Measurements from ENCODE around the gene UGT1A7.

Gene UGT1A7

DNA sequence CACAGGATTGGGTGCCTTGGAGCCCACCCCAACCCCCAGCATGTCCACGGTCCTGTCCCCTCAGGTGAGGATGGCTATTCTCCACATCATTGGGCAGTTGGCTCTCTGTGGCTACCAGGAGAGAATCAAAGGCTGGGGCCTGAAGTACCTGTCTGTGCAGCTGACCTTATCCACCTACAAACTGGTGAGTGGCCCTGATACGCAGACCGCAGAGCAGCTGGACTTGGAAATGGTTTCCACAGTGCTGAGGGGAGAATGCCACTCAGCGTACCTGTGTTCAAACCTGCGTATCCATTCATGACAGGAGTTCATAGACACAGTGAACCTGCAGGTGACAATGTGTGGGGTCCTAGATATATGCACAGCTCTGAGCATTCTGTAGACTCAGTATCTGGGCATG lies 118.0 kb downstream of the UGT1A7 start:
- H3K27me3 ChIP-seq (ENCODE audit: low read depth, low read length) = no peaks in the 10 kb centered on the region
- no peak overlapping the region for H3K27ac ChIP-seq (ENCODE audit: low read length)
- no peak for TF ChIP-seq EZH2phosphoT487 (IDR thresholded peaks at IDR 0.05; ENCODE audit: low read depth)

DNA sequence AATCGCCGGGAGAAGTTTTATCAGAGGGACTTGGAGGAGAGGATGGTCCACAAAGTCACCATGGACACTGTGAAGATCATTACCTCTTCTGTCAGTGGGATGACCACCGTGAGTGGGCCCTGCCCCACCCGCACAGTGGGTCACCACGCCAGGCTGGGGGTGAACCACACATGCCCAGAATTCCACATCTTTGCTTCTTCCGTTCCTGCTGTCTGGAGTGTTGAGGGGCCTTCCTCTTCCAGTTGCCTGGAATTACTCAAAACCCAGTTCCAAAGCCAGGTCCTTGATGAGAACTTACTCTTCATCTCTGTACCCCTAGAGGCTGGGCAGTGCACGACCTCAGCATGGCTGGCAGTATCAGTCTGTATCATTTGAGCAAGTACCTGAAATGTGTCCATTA lies 118.5 kb downstream of the UGT1A7 start:
- Histone ChIP-seq H4K20me1 (ENCODE audit: insufficient read depth, low read length) (no peaks in the 10 kb centered on the region), H3K36me3 (replicated peaks; ENCODE audit: low read depth, low read length) (no peaks in the 10 kb centered on the region), H3K4me3 (ENCODE audit: low read length) (no peak overlapping the region), H3K4me1 (ENCODE audit: low read length) (no peaks in the 10 kb centered on the region), H3K27me3 (ENCODE audit: low read depth, low read length) (no peaks in the 10 kb centered on the region), H3K9ac (ENCODE audit: low read length) (no peak overlapping the region), H3K4me2 (ENCODE audit: low read length) (no peak overlapping the region), H3K79me2 (ENCODE audit: low read length) (no peaks in the 10 kb centered on the region), H3K27ac (ENCODE audit: low read length) (no peak overlapping the region), H2AFZ (ENCODE audit: low read depth, low read length) (no peak overlapping the region), H3K9me3 (ENCODE audit: insufficient read depth, low read length) (no peaks in the 10 kb centered on the region)
- TF ChIP-seq EZH2phosphoT487 (IDR thresholded peaks at IDR 0.05; ENCODE audit: low read depth) (no peak), CTCF (IDR thresholded peaks at IDR 0.05; ENCODE audit: low read depth, low read length) (no peak)

More for the DNA sequence above, 118.0 kb downstream of the UGT1A7 start:
- Histone ChIP-seq H3K4me1 (ENCODE audit: low read length) (no peaks in the 10 kb centered on the region), H3K9me3 (ENCODE audit: insufficient read depth, low read length) (no peaks in the 10 kb centered on the region), H3K36me3 (replicated peaks; ENCODE audit: low read depth, low read length) (no peaks in the 10 kb centered on the region), H2AFZ (ENCODE audit: low read depth, low read length) (no peak overlapping the region), H3K4me2 (ENCODE audit: low read length) (no peak overlapping the region), H3K79me2 (ENCODE audit: low read length) (no peaks in the 10 kb centered on the region), H3K4me3 (ENCODE audit: low read length) (no peak overlapping the region), H3K9ac (ENCODE audit: low read length) (no peak overlapping the region), H4K20me1 (ENCODE audit: insufficient read depth, low read length) (no peaks in the 10 kb centered on the region)

DNA sequence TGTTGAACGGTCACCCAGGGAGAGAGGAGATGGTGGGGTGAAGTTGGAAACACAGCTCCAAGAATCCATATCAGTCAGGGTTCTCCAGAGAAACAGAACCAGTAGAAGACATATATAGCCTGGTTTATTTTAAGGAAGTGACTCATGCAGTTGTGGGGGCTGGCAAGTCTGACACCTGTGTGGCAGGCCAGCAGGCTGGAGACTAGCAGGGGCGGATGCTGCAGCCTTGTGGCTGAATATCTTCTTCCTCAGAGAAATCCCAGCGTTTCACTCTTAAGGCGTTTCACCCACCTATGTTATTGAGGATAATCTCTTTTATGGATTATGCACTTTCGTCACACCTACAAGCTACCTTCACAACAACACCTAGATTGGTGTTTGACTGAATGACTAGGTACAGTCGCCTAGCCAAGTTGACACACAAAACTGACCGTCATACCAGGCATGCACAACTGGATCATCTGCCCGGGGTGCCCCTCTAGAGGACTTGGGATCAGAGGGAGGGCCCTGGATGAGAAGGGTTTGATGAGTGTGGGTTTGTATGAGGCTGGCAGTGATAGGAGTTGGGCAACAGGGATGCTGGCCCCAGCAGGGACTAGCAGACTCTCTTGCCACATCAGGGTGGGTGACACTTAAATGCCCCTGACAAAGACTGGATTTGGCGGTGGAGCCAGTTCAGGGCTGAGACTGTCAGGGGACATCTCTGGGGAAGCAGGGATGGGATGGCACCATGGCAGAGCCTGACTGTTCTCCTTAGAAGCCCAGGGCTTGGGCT lies 119.8 kb downstream of the UGT1A7 start:
- H4K20me1 ChIP-seq (ENCODE audit: insufficient read depth, low read length) = no peaks in the 10 kb centered on the region
- no peak overlapping the region for H3K27ac ChIP-seq (ENCODE audit: low read length)
- H3K79me2 ChIP-seq (ENCODE audit: low read length) = no peaks in the 10 kb centered on the region
- no peaks in the 10 kb centered on the region for H3K4me1 ChIP-seq (ENCODE audit: low read length)
- H3K4me2 ChIP-seq (ENCODE audit: low read length) = no peak overlapping the region
- H3K36me3 ChIP-seq (replicated peaks; ENCODE audit: low read depth, low read length) = no peaks in the 10 kb centered on the region
- H3K4me3 ChIP-seq (ENCODE audit: low read length) = no peak overlapping the region
- H3K9me3 ChIP-seq (ENCODE audit: insufficient read depth, low read length) = no peaks in the 10 kb centered on the region
- no peak overlapping the region for H2AFZ ChIP-seq (ENCODE audit: low read depth, low read length)
- no peak overlapping the region for H3K9ac ChIP-seq (ENCODE audit: low read length)
- no peaks in the 10 kb centered on the region for H3K27me3 ChIP-seq (ENCODE audit: low read depth, low read length)
- no peak for TF ChIP-seq CTCF (IDR thresholded peaks at IDR 0.05; ENCODE audit: low read depth, low read length)
- no peak for TF ChIP-seq EZH2phosphoT487 (IDR thresholded peaks at IDR 0.05; ENCODE audit: low read depth)

DNA sequence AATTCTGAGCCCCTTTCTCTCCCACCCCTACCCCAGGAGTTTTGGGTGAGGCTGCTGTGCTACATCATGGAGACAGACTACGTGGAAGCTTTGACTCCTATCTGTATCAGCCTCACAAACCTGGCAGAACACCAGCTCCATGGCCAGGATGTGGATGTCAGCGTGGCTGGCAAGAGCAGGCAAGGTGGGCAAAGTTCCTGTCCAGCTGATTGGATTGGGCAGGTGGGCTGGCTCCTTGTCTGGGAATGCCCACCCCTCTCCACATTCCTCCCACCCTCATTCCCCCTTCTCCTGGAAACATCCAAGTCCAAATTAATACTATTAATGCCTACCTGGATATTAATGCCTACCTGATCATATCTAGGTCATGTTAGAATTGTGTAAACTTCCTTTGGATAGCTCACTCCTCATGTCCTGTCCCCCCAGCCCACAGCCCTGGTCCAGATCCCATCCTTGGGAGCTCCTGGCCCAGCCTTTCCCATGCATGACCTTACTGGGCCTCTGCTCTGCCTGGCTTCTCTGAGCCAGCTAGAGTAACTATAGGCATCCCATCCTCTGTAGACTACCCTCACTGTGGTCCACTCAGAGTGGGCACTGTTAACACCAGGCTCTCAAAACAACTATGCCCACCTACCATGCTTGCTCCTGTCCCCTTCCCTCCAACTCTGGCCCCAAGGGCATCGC lies 120.6 kb downstream of the UGT1A7 start:
- Histone ChIP-seq H4K20me1 (ENCODE audit: insufficient read depth, low read length) (no peaks in the 10 kb centered on the region), H3K36me3 (replicated peaks; ENCODE audit: low read depth, low read length) (no peaks in the 10 kb centered on the region), H3K27ac (ENCODE audit: low read length) (no peak overlapping the region), H3K9ac (ENCODE audit: low read length) (no peak overlapping the region), H3K4me3 (ENCODE audit: low read length) (no peak overlapping the region), H3K79me2 (ENCODE audit: low read length) (no peaks in the 10 kb centered on the region), H3K27me3 (ENCODE audit: low read depth, low read length) (no peaks in the 10 kb centered on the region), H3K4me1 (ENCODE audit: low read length) (no peaks in the 10 kb centered on the region), H3K9me3 (ENCODE audit: insufficient read depth, low read length) (no peaks in the 10 kb centered on the region), H2AFZ (ENCODE audit: low read depth, low read length) (no peak overlapping the region), H3K4me2 (ENCODE audit: low read length) (no peak overlapping the region)
- TF ChIP-seq CTCF (IDR thresholded peaks at IDR 0.05; ENCODE audit: low read depth, low read length) (no peak), EZH2phosphoT487 (IDR thresholded peaks at IDR 0.05; ENCODE audit: low read depth) (no peak)
